Measurements from ENCODE around the gene MOB3B.

MOB3B gene

DNA sequence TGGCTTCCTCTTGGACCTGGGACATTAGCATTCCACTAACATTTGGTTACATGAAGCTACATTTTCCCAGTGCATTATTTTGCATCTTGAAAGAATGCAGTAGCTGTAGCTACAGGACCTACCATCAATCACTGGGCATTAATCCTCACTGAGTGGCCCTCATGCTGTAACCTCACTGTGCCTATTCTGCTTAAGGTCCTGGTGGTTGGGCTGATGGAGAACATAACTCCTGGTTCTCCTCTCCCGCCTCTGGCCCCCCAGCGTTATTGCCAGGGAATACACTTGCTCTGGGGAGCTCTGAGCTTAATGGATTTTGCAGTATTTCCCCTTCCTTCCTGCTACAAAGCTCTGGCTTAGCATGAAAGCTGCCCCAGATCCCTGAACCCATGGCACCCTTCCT is 121.1 kb downstream of the MOB3B start:
- no peaks in the 10 kb centered on the region for H3K9me3 ChIP-seq (ENCODE audit: control insufficient read depth, low read depth, low read length)
- peaks cover 6% of the 10 kb centered on the region for H3K4me1 ChIP-seq (ENCODE audit: control insufficient read depth, low read depth, low read length)
- no peak overlapping the region for H3K27ac ChIP-seq (ENCODE audit: low read length)
- H3K36me3 ChIP-seq (ENCODE audit: control insufficient read depth, low read depth, low read length) = no peaks in the 10 kb centered on the region
- no peak overlapping the region for H3K9ac ChIP-seq (ENCODE audit: low read length)
- H3K4me3 ChIP-seq (ENCODE audit: low read length) = no peak overlapping the region
- H3K27me3 ChIP-seq (ENCODE audit: control insufficient read depth, insufficient read depth, low read length) = no peaks in the 10 kb centered on the region

DNA sequence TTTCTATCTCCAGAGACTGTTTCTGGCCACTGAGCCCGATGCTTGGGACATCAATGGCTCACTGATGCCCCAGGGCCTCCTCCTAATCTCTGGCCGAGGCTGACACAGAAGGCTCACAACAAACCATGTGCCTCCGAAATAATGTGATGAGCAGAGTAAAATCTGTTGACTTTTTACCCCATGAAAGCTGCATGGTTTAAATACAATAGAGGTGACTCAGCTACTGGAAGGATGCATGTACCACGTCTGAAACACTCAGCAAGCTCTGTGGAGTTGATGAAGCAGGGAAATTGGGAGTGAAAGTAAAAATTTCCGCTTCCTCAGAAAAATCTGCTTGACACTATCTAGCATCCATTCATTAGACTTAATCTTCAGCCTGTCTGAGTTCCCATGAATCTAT is 121.6 kb downstream of the MOB3B start:
- H3K27ac ChIP-seq (ENCODE audit: low read length) = no peak overlapping the region
- no peaks in the 10 kb centered on the region for H3K27me3 ChIP-seq (ENCODE audit: control insufficient read depth, insufficient read depth, low read length)
- H3K9ac ChIP-seq (ENCODE audit: low read length) = no peak overlapping the region
- no peaks in the 10 kb centered on the region for H3K9me3 ChIP-seq (ENCODE audit: control insufficient read depth, low read depth, low read length)
- H3K4me3 ChIP-seq (ENCODE audit: low read length) = no peak overlapping the region
- peaks cover 6% of the 10 kb centered on the region for H3K4me1 ChIP-seq (ENCODE audit: control insufficient read depth, low read depth, low read length)
- no peaks in the 10 kb centered on the region for H3K36me3 ChIP-seq (ENCODE audit: control insufficient read depth, low read depth, low read length)

DNA sequence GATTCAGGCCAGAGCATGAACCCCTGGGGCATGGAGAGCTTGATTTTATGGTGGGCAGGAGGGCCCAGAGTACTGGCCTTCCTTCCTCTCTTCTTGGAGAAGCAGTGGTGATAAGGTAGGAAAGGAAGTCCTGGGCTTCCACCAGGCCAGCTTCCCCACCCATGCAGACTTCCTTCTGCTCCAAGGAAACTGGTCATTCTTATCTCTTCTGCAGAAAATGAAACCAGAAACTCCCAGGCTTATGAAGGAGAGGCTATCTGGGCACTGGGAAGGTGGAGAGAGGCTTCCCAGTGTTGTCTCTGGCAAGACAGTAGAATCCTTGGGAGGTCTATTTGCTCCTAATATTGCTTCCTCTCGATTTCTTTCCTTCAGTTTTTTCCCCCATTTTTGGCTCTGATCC is 122.1 kb downstream of the MOB3B start:
- H3K36me3 ChIP-seq (ENCODE audit: control insufficient read depth, low read depth, low read length) = no peaks in the 10 kb centered on the region
- no peaks in the 10 kb centered on the region for H3K9me3 ChIP-seq (ENCODE audit: control insufficient read depth, low read depth, low read length)
- no peak overlapping the region for H3K9ac ChIP-seq (ENCODE audit: low read length)
- peaks cover 5% of the 10 kb centered on the region for H3K4me1 ChIP-seq (ENCODE audit: control insufficient read depth, low read depth, low read length)
- H3K4me3 ChIP-seq (ENCODE audit: low read length) = no peak overlapping the region
- H3K27ac ChIP-seq (ENCODE audit: low read length) = no peak overlapping the region
- H3K27me3 ChIP-seq (ENCODE audit: control insufficient read depth, insufficient read depth, low read length) = no peaks in the 10 kb centered on the region

DNA sequence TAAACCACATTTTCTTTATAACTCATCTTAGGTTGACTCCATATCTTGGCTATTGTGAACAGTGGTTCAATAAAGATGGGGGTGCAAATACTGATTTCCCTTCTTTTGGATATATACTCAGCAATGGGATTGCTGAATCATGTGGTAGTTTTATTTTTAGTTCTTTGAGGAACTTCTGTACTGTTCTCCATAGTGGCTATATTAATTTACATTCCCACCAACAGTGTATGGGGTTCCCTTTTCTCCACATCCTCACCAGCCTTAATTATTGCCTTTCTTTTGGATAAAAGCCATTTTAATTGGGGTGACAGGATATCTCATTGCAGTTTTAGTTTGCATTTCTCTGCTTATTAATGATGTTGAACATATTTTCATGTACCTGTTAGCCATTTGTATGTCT is 125.0 kb downstream of the MOB3B start:
- Histone ChIP-seq H3K4me3 (ENCODE audit: low read length) (no peak overlapping the region), H3K36me3 (ENCODE audit: control insufficient read depth, low read depth, low read length) (no peaks in the 10 kb centered on the region), H3K27ac (ENCODE audit: low read length) (no peak overlapping the region), H3K27me3 (ENCODE audit: control insufficient read depth, insufficient read depth, low read length) (no peaks in the 10 kb centered on the region), H3K9ac (ENCODE audit: low read length) (no peak overlapping the region), H3K9me3 (ENCODE audit: control insufficient read depth, low read depth, low read length) (no peaks in the 10 kb centered on the region), H3K4me1 (ENCODE audit: control insufficient read depth, low read depth, low read length) (peaks cover 4% of the 10 kb centered on the region)

DNA sequence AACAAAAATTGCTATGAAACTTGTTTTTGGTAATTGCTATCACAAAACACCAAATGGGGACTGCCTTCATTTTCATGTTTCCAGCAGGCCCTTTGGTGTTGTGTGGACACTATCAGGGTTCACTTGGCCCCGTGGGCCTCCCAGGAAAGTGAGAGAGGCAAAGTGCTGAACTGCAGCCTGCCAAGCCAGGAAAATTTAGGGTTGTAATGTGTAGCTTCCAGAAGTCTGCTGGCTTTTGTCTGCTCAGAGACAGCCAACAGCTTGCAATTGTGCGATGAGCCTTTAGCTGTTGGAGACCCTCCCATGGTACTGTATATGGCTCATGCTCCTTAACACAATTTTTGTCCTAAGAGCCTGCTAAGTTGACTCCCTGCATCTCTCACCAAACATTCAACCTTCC is 127.0 kb downstream of the MOB3B start:
- H3K27me3 ChIP-seq (ENCODE audit: control insufficient read depth, insufficient read depth, low read length) = no peaks in the 10 kb centered on the region
- no peaks in the 10 kb centered on the region for H3K36me3 ChIP-seq (ENCODE audit: control insufficient read depth, low read depth, low read length)
- no peaks in the 10 kb centered on the region for H3K9me3 ChIP-seq (ENCODE audit: control insufficient read depth, low read depth, low read length)
- peaks cover 17% of the 10 kb centered on the region for H3K4me1 ChIP-seq (ENCODE audit: control insufficient read depth, low read depth, low read length)
- no peak overlapping the region for H3K4me3 ChIP-seq (ENCODE audit: low read length)
- H3K9ac ChIP-seq (ENCODE audit: low read length) = no peak overlapping the region
- no peak overlapping the region for H3K27ac ChIP-seq (ENCODE audit: low read length)

DNA sequence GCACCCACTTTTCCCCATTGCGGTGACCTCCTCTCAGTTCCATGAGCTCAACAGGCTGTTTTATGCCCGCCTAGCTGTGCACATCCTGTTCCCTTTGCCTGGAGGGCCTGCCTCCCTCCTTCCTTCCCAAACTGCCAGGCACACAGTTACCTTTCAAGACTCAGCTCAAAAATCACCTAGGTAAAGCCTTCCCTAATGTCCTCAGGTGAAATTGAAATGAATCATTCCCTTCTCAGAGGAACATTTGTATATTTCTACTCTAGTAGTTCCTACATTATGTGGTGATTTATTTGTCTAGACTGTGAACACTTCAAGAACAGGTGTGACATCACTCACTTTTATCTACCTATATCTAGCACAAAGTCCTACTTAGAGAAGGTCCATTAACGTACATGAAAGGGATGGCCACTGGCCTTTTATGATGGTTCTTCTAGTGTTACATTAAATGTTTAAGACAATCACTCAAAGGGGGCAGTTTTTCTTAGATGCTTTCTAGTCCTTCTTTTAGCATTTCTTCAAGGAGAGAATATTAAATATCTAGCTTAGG is 129.2 kb downstream of the MOB3B start:
- Histone ChIP-seq H3K9me3 (ENCODE audit: control insufficient read depth, low read depth, low read length) (no peaks in the 10 kb centered on the region), H3K27me3 (ENCODE audit: control insufficient read depth, insufficient read depth, low read length) (no peaks in the 10 kb centered on the region), H3K4me1 (ENCODE audit: control insufficient read depth, low read depth, low read length) (peaks cover 23% of the 10 kb centered on the region), H3K36me3 (ENCODE audit: control insufficient read depth, low read depth, low read length) (no peaks in the 10 kb centered on the region), H3K27ac (ENCODE audit: low read length) (no peak overlapping the region), H3K4me3 (ENCODE audit: low read length) (no peak overlapping the region), H3K9ac (ENCODE audit: low read length) (no peak overlapping the region)

DNA sequence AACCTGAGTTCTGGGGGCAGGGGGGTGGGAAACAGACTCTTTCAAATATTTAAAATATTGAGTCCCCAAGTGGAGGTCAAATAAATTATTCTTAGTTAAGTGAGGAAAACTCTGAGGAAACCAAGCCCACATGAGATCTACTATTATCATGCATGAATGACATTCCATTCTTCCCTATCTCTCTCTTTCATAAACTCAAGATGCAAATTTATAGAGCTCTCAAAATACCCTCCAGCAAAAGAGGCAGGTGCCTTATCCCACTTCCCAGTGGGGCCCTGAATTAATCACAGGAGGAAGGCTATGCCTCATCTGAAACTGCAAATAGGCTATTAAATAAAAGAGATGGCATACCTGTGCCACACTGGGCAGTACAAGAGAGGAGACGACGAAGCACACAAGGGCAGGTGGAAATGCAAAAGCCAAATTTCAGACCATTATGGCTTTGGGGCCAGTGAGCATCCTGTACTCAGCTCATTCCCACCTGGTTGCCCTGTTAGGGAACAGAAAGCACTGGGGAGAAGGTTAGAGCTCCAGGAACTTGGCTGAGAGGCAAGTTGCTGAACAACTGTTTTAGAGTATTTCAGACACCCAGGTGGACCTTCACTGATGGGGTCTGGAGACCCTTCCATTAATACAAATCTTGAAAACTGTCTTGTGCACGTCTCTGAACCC is 130.5 kb downstream of the MOB3B start:
- Histone ChIP-seq H3K36me3 (ENCODE audit: control insufficient read depth, low read depth, low read length) (no peaks in the 10 kb centered on the region), H3K27ac (ENCODE audit: low read length) (no peak overlapping the region), H3K4me1 (ENCODE audit: control insufficient read depth, low read depth, low read length) (peaks cover 31% of the 10 kb centered on the region), H3K4me3 (ENCODE audit: low read length) (no peak overlapping the region), H3K9me3 (ENCODE audit: control insufficient read depth, low read depth, low read length) (no peaks in the 10 kb centered on the region), H3K9ac (ENCODE audit: low read length) (no peak overlapping the region), H3K27me3 (ENCODE audit: control insufficient read depth, insufficient read depth, low read length) (no peaks in the 10 kb centered on the region)

DNA sequence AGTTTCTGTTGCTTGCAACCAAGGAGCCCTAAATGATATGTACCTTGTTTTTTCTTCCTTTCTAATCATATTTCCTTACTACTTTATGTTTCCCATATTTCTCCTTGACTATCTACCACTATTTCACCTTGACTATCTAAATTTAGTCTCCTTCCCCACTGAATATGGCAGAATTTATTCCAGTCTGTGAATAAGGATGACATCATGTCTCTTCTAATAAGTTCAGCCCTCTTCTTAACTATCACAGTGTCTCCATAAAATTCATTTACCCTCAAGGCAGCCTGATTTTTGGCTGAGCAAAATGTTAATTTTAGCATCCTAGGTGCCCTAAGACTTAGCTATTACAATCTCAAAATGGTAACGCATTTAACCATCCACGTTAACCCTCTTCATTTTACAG is 133.1 kb downstream of the MOB3B start:
- Histone ChIP-seq H3K4me1 (ENCODE audit: control insufficient read depth, low read depth, low read length) (peaks cover 41% of the 10 kb centered on the region), H3K9me3 (ENCODE audit: control insufficient read depth, low read depth, low read length) (no peaks in the 10 kb centered on the region), H3K27me3 (ENCODE audit: control insufficient read depth, insufficient read depth, low read length) (no peaks in the 10 kb centered on the region), H3K9ac (ENCODE audit: low read length) (no peak overlapping the region), H3K27ac (ENCODE audit: low read length) (no peak overlapping the region), H3K36me3 (ENCODE audit: control insufficient read depth, low read depth, low read length) (no peaks in the 10 kb centered on the region), H3K4me3 (ENCODE audit: low read length) (no peak overlapping the region)

DNA sequence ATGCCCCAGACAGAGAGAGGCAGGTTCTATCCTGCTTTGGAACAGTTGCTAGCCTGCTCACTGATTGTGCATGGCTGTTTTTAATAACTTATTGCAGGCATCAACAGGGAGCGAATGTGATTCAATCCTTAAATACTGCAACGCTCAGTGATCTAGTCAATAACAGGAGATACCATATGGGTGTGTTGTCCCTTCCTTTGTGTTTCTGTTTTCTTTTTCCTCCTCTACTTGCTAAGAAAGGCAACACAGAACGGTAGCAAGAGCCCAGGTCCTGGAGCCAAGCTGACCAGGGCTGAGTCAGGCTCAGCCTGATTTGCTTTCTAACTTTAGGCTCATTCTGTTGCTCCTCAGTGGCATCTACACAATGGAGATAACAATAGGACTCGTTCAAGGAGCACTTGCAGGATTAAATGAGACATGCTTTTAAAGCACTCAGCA is 134.1 kb downstream of the MOB3B start:
- Histone ChIP-seq H3K4me1 (ENCODE audit: control insufficient read depth, low read depth, low read length) (peaks cover 41% of the 10 kb centered on the region), H3K27ac (ENCODE audit: low read length) (no peak overlapping the region), H3K9ac (ENCODE audit: low read length) (no peak overlapping the region), H3K4me3 (ENCODE audit: low read length) (no peak overlapping the region), H3K36me3 (ENCODE audit: control insufficient read depth, low read depth, low read length) (no peaks in the 10 kb centered on the region), H3K27me3 (ENCODE audit: control insufficient read depth, insufficient read depth, low read length) (no peaks in the 10 kb centered on the region), H3K9me3 (ENCODE audit: control insufficient read depth, low read depth, low read length) (no peaks in the 10 kb centered on the region)

DNA sequence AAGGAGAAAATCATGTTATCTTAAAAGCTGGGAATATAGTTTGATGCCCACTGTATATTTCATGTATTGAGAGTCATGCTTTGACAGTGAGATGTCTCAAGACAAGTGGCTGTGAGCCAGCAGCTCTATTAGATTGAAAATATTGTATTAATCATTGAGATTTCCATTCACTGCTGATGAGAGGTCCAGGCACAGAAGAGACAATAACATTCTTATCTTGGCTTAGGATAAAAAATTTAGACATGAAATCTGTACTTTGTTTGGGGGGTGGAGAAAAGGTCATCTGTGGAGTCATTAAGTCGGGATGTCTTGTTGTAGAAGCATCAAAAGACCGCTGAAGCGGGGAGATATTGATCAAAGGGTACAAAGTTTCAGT is 134.8 kb downstream of the MOB3B start:
- Histone ChIP-seq H3K4me1 (ENCODE audit: control insufficient read depth, low read depth, low read length) (peaks cover 38% of the 10 kb centered on the region), H3K27me3 (ENCODE audit: control insufficient read depth, insufficient read depth, low read length) (no peaks in the 10 kb centered on the region), H3K9me3 (ENCODE audit: control insufficient read depth, low read depth, low read length) (no peaks in the 10 kb centered on the region), H3K9ac (ENCODE audit: low read length) (no peak overlapping the region), H3K27ac (ENCODE audit: low read length) (no peak overlapping the region), H3K36me3 (ENCODE audit: control insufficient read depth, low read depth, low read length) (no peaks in the 10 kb centered on the region), H3K4me3 (ENCODE audit: low read length) (no peak overlapping the region)

DNA sequence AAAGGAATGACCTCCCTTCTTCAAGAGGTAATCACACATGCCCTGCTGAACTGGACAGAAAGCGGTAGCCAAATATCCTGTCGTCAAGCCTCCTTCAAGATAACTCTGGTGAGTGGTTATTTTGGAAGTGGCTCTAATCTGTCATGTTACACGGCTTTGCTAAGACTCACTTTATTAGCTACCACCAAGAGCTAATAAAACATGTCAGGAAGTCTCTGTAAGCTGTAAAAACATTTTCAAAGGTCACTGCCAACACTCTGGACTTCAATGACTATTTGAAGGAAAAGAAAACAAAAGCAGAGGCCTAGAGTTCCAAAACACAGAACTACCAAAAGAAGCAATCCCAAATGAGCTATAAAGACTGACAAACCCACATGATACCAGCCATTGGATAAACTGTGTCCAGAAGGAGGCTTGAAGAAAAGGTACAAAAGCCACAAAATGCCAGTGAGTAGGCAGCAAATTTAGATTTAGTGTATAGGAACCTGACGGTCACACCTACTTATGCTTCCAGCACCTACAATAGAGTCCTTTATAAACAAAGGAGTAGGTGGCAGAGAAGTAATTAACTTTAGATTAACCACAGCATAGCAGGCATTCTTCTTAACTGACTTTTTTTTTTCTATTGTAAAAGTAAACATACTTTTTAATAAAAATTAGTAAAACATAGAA is 135.3 kb downstream of the MOB3B start:
- no peak overlapping the region for H3K27ac ChIP-seq (ENCODE audit: low read length)
- H3K36me3 ChIP-seq (ENCODE audit: control insufficient read depth, low read depth, low read length) = no peaks in the 10 kb centered on the region
- H3K27me3 ChIP-seq (ENCODE audit: control insufficient read depth, insufficient read depth, low read length) = no peaks in the 10 kb centered on the region
- no peak overlapping the region for H3K4me3 ChIP-seq (ENCODE audit: low read length)
- H3K9ac ChIP-seq (ENCODE audit: low read length) = no peak overlapping the region
- H3K4me1 ChIP-seq (ENCODE audit: control insufficient read depth, low read depth, low read length) = peaks cover 33% of the 10 kb centered on the region
- no peaks in the 10 kb centered on the region for H3K9me3 ChIP-seq (ENCODE audit: control insufficient read depth, low read depth, low read length)
